DMS153 (cell line): ENCODE data around the gene MGST2.
"Not testable (repeated sequence)": the region's sequence is repeated elsewhere in the genome, so short reads cannot be mapped to it uniquely, and the experiment has no call there.

Source experiments
- DNase-seq: peaks from one replicate; lab custom pipeline; 2025; lab: John Stamatoyannopoulos, UW

The MGST2 gene

DNA sequence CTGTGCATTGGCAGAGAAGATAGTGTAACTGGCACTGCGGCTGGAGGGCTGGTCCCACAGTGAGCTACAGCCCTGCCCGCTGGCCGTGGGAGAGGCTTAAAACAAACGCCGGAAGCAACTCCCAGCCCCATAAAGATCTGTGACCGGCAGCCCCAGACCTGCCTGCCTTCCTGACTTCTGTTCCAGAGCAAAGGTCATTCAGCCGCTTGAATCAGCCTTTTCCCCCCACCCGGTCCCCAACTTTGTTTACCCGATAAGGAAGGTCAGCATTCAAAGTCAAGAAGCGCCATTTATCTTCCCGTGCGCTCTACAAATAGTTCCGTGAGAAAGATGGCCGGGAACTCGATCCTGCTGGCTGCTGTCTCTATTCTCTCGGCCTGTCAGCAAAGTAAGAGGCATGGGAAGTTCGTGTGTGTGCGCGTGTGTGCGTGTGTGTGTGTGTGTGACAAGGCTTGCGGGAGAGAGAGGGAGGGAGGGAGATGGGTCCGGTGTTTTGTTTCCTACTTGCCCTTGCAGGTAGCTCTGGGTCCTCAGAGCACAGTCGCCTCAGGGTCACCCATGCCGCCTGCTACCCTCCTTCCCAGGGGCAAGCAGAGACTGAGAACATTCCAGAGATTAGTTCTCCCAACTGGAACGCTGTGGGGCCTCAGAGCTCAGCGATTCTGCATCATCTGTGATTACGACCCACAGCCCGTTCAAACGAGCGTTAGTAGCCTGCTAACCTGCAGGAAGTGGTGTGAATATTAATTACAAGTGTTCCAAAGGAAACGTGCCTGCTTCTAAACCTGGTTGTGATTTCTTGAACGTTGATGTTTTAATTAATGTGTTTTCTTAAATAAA lies at the start of gene MGST2:
TSS of gene MGST2 (plus strand) at position 130 of the 840 bp plus-strand sequence. CDS start at position 331, 201 bp downstream.
- DNase-seq, result peak; percentile 69

DNA sequence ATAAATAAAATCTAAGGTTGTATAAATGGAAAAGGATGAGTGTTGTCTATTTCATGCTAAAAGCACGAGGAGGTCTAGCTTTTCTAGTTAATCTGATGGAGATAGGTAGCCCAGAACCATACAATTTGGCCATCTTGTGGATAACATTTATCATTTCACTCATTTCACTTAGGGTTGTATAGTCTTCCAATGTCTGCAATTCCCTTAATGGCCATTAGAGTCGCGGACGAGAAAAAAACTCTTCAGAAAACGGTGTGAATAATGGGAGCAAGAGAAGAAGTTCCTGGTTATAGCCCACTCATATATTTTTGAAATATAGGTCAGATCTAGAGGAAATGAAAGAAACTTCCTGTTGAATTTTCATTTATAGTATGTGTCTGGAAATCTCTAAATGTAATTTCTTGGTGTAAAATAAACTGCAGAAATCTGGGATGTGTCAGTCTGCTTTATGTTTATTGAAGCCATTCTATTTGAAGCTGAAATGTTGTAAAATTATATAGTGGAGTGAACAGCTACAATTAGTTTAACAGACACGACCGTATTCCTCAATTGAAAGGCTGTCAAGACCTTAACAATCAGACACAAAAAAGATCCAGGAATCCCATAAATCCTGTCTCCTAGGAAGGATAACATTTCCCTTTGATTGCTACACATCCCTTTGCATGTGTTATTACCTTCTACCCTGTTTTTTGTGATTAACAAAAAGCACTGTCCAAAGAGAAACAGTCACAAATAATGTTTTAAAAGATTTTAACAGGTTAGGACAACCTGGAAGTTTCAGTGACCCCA lies 47.7 kb upstream of the MGST2 start:
- DNase-seq, result no peak

DNA sequence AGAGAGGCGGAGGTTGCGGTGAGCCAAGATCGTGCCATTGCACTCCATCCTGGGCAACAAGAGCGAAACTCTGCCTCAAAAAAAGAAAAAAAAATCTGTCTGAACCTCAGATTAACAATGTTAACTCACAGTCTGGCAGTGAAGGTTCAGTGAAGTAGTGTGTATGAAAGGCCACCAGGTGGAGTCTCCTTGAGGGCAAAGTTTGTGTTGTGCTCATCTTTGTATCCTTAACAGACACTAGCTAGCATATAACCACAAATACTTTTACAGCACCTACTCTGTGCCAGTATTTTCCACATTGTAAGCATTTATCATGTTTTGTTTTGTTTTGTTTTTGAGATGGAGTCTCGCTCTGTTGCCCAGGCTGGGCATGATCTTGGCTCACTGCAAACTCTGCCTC lies 46.0 kb upstream of the MGST2 start:
- no peak for DNase-seq

DNA sequence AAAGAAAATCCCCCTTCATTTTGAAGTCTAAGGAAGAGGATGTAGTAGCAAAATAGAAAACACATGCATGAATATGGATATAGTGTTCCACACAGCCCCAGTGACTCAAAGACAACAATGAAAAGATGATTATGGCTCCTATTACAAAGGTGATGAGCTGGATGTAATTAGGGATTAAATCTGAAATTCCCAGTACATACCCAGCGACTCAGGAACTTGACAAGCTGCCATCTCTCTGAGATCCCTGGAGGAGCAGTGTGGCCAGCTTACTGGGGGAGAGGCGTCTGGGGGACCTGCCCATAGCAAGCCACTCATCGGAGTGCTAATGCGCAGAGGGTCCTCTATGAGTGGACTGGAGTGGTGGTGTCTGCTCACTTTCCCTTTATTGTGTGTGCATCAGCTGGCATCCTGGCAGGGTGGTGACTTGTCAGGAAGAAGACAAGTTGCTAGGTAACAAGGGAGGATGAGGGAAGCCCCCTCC lies 42.7 kb upstream of the MGST2 start:
- DNase-seq, result no peak

DNA sequence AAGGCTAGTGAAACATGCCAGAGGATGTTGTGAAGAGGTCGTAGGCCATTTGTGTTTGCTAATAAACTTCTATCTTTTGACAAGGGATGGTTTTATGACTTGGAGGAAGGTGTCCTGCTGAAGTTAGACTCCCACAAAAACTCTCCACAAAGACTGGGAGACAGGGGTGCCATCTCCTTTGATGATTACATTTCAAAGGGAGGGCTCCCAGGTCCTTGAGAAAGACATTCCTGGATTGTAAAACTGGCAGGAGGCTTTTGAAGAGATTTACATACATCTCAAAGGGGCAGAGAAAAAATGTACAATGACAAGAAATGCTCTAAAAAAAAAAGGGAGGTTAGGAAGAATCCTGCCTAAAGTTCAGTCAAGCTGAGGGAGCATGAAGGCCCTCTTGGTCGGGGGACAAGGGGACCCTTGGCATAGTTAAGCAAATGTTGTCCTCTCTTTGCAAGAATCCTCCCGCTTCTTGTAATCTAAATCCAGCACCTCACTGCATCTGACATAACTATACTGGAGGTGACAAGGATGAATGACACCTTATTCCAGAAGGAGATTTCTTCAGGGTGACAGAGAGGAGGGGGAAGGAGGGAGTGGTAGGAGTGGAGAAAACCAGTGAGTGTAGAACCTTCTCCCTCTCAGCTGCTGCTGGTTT lies 41.1 kb upstream of the MGST2 start:
- DNase-seq, result no peak

DNA sequence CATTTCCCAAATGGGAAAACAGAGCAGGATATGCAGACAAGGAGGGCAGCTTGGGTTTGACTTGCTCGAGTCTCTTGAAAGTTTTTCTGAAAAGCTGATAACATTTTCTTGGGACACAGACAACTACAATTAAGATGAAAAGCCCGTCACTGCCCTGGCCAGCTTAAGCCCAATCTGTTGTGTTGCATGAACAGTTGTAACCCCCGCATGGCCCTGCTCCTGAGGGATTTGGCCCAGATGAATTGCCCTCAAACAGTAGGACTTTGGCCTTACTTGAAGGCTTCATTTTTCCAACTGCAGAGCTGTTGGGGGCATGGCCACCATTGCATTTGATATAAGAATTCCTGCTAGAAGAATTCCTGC lies 40.5 kb upstream of the MGST2 start:
- DNase-seq, result no peak

DNA sequence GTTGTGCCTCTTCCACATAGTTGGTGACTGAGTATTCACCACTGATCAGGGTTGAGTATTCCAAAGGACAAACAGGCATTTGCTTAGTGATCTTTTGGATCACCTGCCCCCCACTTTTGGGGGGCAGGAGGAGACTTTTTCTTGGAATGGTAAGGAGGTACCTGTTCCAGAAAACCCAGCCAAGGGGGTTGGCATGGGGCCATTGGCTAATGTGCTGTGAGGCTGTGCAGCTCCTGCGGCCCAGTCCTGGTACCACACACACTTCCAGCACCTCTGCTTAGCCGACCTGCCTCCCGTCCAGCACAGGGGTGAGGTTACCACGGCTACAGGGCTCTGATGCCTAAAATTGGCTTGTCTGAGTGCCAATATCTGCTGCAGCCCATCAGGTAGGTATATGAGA lies 40.1 kb upstream of the MGST2 start:
- no peak for DNase-seq

DNA sequence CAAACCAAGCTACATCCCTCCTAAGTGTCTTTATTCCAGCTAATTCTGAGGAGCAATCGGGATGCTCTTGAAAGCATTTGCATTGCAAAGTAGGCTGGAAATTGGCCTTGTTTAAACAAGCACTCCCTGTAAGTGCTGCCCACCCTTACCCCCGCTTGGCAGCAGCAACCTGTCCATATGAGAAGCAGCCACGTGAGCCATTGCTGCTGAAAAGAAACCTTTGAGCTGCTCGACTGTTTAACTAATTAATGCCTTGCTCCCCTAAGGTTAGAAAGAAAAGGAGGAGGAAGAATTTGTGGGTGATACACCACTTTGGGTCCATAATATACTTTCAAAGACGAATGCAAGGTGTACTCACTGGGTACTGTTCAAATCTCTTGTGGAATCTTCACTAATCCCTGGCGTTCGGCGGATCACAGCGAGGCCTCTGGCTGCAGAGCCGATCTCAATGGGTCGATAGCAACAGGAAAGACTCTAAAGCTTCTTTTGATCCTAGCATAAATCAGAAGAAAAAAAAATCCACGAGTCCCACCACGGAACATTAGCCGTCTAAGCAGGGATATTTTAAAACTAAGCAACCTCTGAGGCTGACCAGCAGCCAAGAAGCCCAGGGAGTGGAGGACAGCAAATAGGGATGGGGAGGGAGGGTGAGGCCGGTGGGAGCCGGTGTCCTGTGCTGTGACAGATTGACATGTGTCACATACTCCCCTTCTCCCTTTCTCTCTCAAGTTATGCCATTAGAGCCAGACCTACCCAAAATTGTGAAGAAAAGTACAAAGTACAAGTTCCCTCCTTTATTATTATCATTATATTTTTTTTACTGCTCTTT lies 37.2 kb upstream of the MGST2 start:
- DNase-seq, result peak; percentile 59

DNA sequence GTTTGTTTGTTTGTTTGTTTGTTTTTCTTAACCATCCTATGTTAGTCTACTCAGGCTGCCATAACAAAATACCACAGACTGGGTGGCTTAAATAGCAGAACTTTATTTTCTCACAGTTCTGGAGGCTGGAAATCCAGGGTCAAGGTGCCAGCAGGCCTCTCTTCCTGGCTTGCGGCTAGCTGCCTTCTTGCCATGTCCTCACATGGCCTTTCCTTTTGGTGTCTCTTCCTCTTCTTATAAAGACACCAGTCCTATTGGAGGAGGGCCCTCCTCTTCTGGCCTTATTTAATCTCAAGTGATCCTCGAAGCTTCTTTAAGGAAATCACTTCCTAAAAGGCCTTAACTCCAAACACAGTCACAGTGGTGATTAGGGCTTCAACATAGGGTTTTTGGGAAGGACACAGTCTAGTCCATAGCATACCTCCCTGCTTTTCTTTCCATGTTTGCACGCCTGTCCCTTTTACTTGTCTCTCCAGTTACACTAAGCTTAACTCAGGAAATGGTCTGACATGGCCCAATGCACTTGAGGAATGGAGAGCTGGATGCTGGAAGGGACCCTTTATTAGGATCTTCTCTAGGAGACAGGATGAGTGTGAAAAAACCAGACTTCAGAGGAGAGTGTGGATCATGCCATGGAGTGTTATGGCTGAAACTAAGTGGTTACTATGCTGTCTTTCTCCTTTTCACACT lies 36.0 kb upstream of the MGST2 start:
- no peak for DNase-seq

DNA sequence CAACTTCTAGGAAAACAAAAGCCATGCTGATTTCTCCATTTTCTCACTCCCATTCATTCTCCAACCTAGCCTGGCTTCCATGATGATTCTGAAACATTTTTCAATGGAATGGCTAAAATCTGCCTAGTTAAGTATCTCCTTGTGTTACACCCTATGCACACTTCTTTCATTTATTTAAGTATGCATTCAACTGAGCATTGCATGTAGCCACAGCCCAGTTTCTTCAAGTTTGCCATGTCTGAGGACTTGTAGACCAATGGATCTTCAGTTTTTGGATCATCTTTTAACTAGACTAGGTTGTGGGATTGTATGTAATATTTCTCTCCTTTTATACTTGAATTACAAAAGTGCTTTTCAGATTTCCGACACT lies 35.5 kb upstream of the MGST2 start:
- no peak for DNase-seq

DNA sequence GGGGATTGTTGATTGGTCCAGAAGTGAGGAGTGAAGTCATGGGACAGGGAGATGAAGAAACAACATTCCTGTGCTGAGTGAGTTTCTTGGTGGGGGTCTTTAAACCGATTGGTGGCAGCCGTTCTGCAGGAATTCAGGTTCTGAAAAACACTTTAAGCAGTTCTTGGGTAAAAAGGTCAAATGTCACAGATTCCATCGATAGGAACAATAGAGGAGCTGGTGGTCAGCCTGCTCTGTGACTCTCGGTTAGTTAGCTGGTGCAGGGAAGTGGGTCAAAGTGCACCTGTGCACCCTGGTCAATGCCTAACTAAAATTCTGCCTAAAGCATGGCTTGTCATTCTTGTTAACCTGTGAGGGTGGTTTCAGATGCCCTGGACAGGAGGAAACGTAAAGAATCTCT lies 34.6 kb upstream of the MGST2 start:
- no peak for DNase-seq

DNA sequence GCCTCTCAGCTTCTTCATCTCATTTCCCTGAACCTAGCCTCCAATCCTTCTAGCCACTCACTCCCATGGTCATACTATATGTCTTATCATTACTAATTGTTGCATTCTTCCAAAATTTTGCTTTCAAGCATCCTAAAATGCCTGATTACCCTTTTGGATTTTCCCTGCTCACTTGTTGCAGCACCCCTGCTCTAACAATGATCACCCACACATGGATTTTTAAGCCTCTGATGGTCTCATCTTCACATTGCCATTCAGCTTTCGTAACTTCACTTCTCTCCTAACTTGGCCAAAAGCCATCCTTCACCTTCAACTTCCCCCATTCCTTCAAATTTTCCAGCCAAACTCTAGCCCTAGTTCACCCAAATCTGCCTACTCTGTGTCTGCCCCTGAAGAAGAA lies 33.8 kb upstream of the MGST2 start:
- DNase-seq, result no peak

DNA sequence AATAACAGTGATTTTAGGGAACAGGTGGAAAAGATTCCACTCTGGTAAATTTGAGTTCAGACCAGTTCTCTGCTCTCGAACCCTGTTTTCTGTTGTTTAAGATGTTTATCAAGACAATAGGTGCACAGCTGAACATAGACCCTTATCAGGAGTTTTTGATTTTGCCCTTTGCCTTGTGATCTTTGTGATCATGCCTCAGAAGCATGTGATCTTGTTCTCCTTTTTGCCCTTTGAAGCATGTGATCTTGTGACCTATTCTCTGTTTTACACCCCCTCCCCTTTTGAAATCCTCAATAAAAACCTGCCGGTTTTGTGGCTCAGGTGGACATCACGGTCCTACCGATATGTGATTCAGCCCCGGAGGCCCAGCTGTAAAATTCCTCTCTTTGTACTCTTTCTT lies 32.9 kb upstream of the MGST2 start:
- not testable (repeated sequence) for DNase-seq

DNA sequence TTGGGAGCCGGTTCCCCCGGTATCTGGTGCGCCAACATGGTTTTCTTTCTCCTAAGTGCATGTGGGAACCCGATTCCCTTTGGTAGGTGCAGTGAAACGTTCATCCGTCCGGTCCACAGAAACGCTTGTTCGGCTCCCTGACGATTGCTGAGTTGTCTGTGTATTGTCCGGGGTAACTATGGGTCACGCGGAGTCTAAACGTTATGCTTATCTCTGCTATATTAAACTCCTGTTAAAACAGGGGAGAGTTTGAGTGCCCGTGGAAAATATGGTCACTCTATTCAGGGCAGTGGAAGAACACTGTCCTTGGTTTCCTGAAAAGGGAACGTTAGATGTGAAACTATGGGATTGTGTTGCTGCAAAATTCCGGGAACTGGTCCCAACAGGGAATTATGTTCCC lies 32.4 kb upstream of the MGST2 start:
- no peak for DNase-seq

DNA sequence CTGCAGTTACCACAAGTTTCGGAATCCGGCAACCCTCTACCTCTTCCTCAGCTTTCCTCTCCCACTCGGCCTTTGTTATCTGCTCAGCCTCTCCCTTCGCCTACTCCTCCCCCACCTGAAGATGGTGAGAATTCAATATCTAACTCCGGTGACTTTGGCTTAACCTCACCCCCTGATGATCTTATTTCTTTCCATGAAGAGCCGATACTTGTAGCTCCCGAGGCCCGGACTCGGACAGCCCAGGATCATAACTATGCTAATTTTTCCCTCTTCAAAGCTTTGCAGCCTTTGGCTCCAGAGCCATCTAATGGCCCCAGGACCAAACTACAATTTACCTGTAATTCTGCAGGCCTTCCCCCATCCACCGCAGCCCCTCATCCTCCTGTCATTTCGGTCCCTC lies 32.0 kb upstream of the MGST2 start:
- peak; percentile 34 for DNase-seq

DNA sequence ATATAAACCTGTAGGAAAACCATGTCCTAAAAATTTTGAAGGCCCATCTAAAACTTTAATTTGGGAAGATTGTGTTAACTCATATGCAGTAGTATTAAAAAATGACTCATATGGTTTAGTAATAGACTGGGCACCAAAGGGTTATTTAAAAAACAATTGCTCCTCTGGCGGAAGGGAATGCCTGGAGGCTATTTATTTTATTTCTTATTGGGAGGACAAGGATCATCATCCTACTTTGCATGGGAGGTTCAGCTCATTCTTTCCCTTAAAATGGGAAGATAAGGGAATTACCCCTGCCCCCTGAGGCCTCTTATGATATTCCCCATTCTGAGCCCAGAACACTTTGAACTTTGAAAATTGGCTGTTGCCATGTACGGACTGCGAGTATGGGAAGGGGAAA lies 29.7 kb upstream of the MGST2 start:
- no peak for DNase-seq

DNA sequence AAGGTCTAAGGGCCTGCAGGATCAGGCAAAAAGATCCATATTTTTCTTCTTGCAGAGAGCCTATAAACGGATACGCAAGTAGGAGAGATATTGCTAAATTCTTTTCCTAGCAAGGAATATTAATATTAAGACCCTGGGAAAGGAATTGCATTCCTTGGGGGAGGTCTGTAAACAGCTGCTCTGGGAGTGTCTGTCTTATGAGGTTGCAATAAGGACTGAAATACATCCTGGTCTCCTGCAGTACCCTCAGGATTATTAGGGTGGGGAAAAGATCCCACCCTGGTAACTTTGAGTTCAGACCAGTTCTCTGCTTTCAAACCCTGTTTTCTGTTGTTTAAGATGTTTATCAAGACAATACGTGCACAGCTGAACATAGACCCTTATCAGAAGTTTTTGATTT lies 27.3 kb upstream of the MGST2 start:
- DNase-seq, result not testable (repeated sequence)

DNA sequence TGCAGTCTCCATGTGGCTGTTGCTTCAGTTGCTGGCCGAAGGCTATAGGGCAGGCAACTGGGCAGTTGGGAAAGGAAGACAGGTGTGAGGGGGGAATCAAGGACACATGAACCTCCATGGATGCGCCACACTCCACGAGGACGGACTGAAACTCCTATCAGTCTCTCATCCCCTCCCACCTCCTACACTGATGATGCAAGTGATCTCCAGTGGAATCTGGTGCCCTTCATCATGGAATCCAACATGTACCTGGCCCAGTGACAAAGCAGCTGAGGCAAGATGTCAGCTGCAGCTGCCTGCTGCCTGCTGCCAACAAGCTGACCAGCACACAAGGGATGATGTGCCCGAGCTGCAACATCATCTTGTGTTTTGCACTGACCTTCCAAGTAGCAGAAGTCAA lies 26.0 kb upstream of the MGST2 start:
- no peak for DNase-seq

DNA sequence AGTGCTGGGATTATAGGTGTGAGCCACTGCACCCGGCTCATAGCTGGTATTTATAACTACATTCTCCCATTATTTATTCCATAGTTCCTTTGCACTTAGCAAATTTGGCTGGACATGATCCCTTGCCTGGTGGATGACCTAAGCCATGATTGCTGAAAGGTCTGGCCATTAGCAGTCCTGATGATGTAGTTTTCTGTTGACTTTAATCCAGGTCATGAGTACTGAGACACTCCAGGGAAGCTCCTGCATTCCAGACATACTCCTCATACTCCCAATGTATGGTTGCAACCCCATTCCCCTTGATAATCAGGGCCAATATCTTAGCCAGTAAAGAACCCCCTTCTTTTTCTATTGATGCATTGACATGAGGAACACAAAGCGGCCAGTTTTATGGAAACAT lies 24.4 kb upstream of the MGST2 start:
- no peak for DNase-seq

DNA sequence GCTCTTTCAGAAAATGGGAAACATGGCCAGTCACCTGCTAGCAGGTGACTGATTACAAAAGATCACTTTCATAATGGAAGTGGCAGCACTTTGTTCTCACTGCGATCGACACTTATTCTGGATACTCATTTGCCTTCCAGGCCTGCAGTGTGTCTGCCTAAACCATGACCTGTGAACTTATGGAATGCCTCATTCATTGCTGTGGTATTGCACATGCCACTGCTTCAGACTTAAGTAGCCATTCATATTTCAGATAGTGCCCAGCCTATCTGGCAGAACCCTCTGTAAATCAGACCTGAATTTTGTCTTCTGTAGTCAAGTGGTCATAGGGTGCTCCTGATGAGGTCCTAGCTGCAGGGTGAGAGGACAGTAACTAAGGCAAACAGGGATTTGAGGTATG lies 23.3 kb upstream of the MGST2 start:
- DNase-seq, result no peak
